Stomach smooth muscle (tissue), 2 donors: Measurements from ENCODE around the gene AQP6.

Source experiments
- H3K27ac ChIP-seq: one replicate; pipeline ENCODE4 v1.7.0; 2013; ENCODE audit warnings: mild to moderate bottlenecking, low read length, inconsistent platforms
- H3K27me3 ChIP-seq, 2 donors: one replicate each; pipeline ENCODE4 v1.7.0; 2013; ENCODE audit warnings: low read length in 2 of 2; ENCODE audit not compliant: insufficient read depth in 2 of 2, control insufficient read depth in 1 of 2
- H3K36me3 ChIP-seq, 2 donors: one replicate each; pipeline ENCODE4 v1.7.0; 2013; ENCODE audit warnings: low read length in 2 of 2; ENCODE audit not compliant: control insufficient read depth in 2 of 2, insufficient read depth in 2 of 2
- H3K4me1 ChIP-seq: one replicate; pipeline ENCODE4 v1.7.0; 2013; ENCODE audit warnings: low read length; ENCODE audit not compliant: control insufficient read depth, insufficient read depth
- H3K4me3 ChIP-seq, 2 donors: one replicate each; pipeline ENCODE4 v1.7.0; 2013; ENCODE audit warnings: low read length in 2 of 2
- H3K9ac ChIP-seq, 2 donors: one replicate each; pipeline ENCODE4 v1.7.0; 2013; ENCODE audit warnings: low read length in 2 of 2, mild to moderate bottlenecking in 1 of 2
- H3K9me3 ChIP-seq, 2 donors: one replicate each; pipeline ENCODE4 v1.7.0; 2013; ENCODE audit warnings: low read length in 2 of 2; ENCODE audit not compliant: control insufficient read depth in 2 of 2
- donor health status: healthy.
- donor health status: Pancreatic carcinoma.

The AQP6 gene

DNA sequence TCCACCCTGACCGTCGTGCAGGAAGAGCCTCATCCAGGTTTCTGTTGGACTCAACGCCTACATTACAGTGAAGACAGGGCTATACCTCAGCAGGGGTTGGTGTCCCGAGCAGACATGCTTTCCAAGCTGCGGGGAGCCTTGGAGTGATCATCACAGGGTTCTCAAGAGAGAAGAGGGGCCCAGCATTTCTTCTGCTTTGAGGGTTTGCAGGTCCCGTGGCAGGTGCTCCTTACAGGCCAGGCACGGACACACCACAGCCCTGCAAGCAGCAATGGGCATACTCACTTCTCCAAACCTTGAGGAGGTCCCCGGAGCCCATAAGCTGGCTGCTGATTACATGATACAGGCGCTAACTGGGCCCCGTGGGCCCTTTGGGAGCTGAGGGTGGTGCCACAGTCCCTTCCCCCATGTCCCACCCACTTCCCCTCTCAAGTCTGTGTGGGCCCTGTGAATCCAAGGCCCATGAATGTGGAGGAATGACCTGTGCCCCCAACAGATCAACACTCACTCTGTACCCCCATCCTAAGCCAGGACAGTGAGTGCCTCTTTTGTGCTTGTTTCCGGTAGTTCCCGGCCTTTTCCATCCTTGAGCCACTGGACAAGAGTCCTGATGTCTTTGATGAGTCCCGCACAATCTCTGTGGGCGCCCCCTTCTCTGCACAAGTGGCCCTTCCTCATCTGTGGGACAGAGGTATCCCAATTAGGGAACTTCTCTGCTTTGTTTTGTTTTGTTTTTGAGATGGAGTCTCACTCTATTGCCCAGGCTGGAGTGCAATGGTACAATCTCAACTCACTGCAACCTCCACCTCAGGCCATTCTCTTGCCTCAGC lies 21.1 kb upstream of the AQP6 start:
- H3K36me3 ChIP-seq: no peaks in the 10 kb centered on the region
- H3K9ac ChIP-seq: no peak overlapping the region
- H3K4me3 ChIP-seq: no peak overlapping the region
- H3K27me3 ChIP-seq: peaks cover 26 to 27% of the 10 kb centered on the region in 2 donors
- H3K9me3 ChIP-seq: no peaks in the 10 kb centered on the region
- H3K4me1 ChIP-seq: peaks cover 4% of the 10 kb centered on the region
- no peak overlapping the region for H3K27ac ChIP-seq

DNA sequence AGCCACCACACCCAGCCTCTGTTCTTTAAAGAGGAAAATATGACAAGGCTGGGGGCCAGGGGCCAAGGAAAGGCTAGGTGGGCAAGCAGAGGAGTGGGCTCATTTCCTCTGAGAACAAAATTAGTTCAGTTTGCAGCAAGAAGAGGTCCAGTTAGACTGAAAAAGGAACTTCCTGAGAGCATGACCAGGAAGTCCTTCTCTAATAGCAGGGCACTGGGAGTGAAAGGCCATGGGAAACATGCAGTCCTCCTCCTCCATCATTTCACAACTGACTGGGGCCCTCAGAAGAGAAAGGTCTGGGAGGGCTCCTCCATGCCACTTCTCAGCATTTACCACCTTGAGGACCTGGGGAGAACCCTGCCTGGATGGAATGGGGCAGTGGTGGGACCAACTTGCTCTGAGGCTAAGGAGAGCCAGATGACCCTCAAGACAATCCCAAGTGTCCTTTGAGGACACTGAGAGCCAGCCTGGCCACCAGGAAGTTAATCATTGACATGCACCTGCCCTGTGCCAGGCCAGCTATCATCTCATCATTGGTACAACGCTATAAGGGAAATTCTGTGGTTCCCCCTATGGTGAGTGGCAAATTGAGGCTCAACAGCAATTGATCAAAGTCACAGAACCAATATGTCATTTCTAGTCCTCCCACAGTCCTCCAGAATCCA lies 20.2 kb upstream of the AQP6 start:
- peaks cover 4% of the 10 kb centered on the region for H3K4me1 ChIP-seq
- H3K4me3 ChIP-seq: no peak overlapping the region
- H3K27ac ChIP-seq: no peak overlapping the region
- H3K36me3 ChIP-seq: no peaks in the 10 kb centered on the region
- no peak overlapping the region for H3K9ac ChIP-seq
- H3K27me3 ChIP-seq: peaks cover 28 to 33% of the 10 kb centered on the region in 2 donors
- no peaks in the 10 kb centered on the region for H3K9me3 ChIP-seq

DNA sequence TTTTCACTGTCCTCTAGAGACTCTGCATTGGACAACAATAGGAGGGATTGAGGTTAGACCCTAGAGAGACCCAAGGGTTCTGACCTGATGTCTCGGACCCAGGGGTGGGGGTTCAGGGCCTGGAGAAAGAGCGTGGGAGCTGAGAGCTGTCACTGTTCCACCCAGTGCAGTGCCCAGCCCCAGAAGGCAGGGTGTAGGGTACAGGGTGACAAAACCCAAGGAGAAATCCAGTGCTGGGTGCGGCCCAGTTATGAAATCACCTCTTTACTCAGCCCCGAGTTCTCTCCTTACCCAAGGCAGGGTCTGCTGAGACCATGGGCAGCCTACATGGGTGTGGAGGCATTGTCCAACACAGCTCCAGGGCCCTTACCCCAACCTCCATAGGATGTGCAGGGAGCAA lies 19.6 kb upstream of the AQP6 start:
- H3K36me3 ChIP-seq: no peaks in the 10 kb centered on the region
- peaks cover 4% of the 10 kb centered on the region for H3K4me1 ChIP-seq
- no peak overlapping the region for H3K9ac ChIP-seq
- H3K27ac ChIP-seq: no peak overlapping the region
- H3K27me3 ChIP-seq: peaks cover 31 to 40% of the 10 kb centered on the region in 2 donors
- H3K9me3 ChIP-seq: no peaks in the 10 kb centered on the region
- H3K4me3 ChIP-seq: no peak overlapping the region

DNA sequence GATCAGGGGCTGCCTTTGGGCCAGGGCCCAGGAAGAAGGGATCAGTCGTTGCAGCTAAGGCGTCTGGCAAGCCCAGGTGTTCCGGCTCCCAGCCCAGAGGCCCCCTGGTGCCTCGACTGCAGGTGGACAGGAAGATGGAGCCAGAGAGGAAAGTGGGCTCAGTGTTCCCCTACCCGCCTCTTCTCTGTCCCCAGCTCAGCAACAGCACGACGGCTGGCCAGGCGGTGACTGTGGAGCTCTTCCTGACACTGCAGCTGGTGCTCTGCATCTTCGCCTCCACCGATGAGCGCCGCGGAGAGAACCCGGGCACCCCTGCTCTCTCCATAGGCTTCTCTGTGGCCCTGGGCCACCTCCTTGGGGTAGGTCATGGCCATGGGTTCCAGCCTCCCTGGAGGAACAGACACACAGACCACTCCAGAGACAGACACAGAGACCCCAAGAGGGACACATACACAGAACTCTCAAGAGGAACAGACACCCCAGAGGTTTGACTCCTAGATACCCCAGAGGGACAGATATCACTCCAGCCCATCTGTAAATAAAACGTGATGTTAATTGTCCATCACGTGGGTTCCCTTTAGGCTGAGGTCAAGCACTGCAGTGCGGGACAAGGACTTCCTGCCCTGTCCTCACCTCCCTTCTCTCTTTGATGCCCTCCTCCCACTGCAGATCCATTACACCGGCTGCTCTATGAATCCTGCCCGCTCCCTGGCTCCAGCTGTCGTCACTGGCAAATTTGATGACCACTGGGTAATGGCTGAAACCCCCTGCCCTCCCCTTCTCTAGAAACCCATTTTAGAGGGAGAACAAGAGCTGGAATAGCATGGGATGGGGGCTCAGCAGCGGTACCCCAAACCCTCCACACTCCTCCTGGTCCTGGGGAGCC lies 18.5 kb upstream of the AQP6 start:
- H3K9me3 ChIP-seq: no peaks in the 10 kb centered on the region
- H3K4me1 ChIP-seq: peaks cover 4% of the 10 kb centered on the region
- no peak overlapping the region for H3K9ac ChIP-seq
- H3K27ac ChIP-seq: no peak overlapping the region
- peaks cover 41 to 49% of the 10 kb centered on the region in 2 donors for H3K27me3 ChIP-seq
- H3K36me3 ChIP-seq: no peaks in the 10 kb centered on the region
- no peak overlapping the region for H3K4me3 ChIP-seq

DNA sequence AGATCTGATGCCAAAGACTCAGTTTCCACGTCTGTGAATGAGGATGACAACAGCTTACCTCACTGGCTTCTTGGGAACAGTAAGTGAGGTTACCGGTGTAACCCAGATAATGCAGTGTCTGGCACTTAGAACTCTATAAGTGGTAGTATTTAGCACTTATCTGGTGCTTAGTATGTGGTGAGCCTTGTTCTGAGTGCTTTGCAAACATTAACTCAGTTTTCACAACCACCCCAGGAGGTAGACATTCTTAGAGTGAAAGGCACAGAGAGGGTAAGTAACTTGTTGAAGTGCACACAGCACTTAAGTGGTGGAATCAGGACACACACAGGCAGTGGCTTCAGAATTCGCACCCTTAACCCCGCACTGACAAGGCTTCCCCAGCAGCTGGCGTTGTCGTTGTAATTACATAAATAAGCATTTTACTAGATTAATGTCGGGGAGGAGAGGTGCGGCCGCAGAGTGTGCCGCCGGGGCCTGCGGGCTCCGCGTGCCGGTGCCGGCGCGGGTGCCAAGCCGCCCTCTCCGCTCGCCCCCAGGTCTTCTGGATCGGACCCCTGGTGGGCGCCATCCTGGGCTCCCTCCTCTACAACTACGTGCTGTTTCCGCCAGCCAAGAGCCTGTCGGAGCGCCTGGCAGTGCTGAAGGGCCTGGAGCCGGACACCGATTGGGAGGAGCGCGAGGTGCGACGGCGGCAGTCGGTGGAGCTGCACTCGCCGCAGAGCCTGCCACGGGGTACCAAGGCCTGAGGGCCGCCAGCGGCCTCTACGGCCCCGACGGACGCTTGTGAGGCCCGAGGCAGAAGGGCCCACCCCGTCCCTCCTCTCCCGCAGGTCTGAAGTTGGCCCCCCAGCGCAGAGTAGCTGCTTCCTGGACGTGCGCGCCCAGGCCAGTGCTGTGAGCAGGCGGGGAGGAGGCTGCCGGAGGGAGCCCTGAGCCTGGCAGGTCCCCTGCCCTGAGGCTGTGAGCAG lies 17.6 kb upstream of the AQP6 start:
- H3K4me3 ChIP-seq: no peak overlapping the region
- H3K27me3 ChIP-seq: peaks cover 49 to 58% of the 10 kb centered on the region in 2 donors

DNA sequence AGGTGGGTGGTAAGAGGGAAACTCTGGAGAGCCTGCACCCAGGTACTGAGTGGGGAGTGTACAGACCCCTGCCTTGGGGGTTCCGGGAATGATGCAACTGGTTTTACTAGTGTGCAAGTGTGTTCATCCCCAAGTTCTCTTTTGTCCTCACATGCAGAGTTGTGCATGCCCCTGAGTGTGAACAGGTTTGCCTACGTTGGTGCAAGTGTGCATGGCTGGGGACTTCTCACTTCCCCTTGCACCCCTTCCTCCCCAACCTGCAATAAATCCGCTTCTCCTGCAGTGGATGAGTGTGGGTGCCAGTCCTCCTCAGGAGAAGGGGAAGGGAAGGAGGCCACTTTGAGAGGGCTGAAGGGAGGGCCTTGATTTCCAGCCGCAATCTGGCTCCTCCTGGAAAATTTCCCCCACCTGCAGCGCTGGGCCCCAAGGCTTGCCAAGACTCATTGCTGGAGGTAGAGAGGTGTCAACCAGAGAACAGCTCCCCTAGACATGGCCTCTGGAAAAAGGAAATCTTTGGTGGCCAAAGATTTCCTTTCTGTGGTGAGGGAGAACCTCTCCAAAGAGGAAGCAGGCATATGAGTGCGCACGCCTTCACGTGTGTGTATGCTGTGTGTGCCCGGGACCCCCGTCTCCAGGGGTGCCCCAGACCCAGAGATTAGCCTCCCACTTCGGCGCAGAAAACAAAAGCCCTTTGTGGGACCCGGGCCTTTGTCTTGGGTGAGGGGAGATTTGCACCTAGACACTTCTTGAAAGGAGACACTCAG lies 16.7 kb upstream of the AQP6 start:
- Histone ChIP-seq H3K27me3 (peaks cover 57 to 68% of the 10 kb centered on the region in 2 donors), H3K4me1 (peaks cover 6% of the 10 kb centered on the region), H3K9me3 (no peaks in the 10 kb centered on the region), H3K36me3 (no peaks in the 10 kb centered on the region), H3K27ac (no peak overlapping the region), H3K9ac (no peak overlapping the region), H3K4me3 (no peak overlapping the region)

More for the DNA sequence above, 17.6 kb upstream of the AQP6 start:
- Histone ChIP-seq H3K36me3 (no peaks in the 10 kb centered on the region), H3K9ac (no peak overlapping the region), H3K4me1 (peaks cover 4% of the 10 kb centered on the region), H3K9me3 (no peaks in the 10 kb centered on the region), H3K27ac (no peak overlapping the region)

DNA sequence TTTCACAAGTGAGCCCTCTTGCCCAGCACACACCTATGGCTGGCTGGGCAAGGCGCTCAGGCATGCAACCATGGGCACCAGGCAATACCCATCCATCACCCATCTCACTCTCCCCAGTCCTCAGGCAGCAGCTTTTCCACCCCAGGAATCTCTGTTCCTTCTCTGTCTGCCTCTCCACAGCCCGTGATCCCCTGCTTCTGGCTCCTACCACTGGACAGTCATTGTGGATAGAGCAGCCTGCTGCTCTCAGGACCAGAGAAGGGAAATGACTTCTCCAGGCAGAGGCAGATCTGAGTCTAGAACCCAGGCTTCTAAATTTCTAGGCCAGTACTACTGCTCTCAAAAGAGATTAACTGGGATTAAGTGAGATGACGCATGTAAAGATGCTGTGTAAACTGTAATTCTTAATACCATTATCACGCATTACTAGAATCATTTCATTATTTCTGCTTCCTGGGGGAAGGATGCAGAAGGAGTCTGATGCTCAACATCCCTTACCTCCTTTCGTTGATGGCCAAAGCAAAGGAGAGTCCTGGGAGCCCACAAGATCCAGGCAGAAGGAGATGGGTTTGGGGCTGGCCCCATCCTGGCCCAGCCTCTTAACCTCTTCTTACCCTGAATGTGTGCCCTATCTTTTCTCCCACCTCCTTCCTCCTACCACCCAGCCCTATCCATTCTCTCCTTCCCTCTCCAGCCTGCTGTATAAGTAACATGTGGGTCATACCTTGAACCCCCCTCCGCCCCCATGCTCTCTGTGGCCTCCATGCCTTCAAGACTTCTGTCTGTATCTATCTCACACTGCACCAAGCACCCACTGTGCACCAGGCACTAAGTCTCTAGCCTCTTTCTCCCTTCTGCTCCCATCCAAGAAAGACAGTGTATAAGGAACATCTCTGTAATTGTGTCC lies 15.8 kb upstream of the AQP6 start:
- Histone ChIP-seq H3K27ac (no peak overlapping the region), H3K27me3 (peaks cover 55 to 71% of the 10 kb centered on the region in 2 donors), H3K4me1 (peaks cover 10% of the 10 kb centered on the region), H3K36me3 (no peaks in the 10 kb centered on the region), H3K9ac (no peak overlapping the region), H3K9me3 (no peaks in the 10 kb centered on the region), H3K4me3 (no peak overlapping the region)

DNA sequence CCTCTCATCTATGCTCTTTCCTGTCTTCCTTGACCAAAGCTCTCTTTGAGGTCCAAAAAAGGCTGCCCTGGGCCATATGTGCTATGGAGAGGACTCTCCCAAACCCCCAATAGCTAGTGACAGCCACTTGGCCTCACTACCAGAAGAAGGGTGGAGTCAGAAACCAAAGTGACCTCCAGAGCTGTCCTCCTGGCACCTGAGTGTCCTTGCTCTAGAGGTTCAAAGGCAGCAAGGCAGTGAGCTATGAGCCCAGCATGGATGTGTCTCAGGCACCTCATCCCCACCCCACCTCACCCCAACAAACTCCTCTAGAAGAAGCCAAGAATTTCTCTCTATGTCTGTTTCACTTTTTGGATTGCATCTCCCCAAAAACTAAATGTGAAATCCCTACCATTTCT lies 15.2 kb upstream of the AQP6 start:
- Histone ChIP-seq H3K27me3 (peaks cover 55 to 71% of the 10 kb centered on the region in 2 donors), H3K4me3 (no peak overlapping the region), H3K9me3 (no peaks in the 10 kb centered on the region), H3K4me1 (peaks cover 10% of the 10 kb centered on the region), H3K9ac (no peak overlapping the region), H3K36me3 (no peaks in the 10 kb centered on the region), H3K27ac (no peak overlapping the region)
